OCI-LY7 (cell line): ENCODE results near the gene RIC1.

Source experiments
- EZH2phosphoT487 ChIP-seq: fragments of 200-600 bp; sonication (generic); IDR thresholded peaks from 2 replicates; pipeline ENCODE4 v1.6.1; 2018; ENCODE audit warnings: low read depth, borderline replicate concordance, mild to moderate bottlenecking, mixed run types, antibody characterized with exemption, low read length, moderate library complexity, mixed read lengths
- TF ChIP-seq, protein P1 (sequence below): fragments of 200-600 bp; sonication (generic); conservative IDR thresholded peaks from 2 replicates; pipeline ENCODE4 v1.5.1; 2014; ENCODE audit warnings: mild to moderate bottlenecking, antibody characterized with exemption, low read length, moderate library complexity, mixed read lengths

GRCh38 chr9:5801739-5802113 is 172.8 kb downstream of the RIC1 start:
- TF ChIP-seq, protein P1, sequence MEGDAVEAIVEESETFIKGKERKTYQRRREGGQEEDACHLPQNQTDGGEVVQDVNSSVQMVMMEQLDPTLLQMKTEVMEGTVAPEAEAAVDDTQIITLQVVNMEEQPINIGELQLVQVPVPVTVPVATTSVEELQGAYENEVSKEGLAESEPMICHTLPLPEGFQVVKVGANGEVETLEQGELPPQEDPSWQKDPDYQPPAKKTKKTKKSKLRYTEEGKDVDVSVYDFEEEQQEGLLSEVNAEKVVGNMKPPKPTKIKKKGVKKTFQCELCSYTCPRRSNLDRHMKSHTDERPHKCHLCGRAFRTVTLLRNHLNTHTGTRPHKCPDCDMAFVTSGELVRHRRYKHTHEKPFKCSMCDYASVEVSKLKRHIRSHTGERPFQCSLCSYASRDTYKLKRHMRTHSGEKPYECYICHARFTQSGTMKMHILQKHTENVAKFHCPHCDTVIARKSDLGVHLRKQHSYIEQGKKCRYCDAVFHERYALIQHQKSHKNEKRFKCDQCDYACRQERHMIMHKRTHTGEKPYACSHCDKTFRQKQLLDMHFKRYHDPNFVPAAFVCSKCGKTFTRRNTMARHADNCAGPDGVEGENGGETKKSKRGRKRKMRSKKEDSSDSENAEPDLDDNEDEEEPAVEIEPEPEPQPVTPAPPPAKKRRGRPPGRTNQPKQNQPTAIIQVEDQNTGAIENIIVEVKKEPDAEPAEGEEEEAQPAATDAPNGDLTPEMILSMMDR, result no peak
- TF ChIP-seq EZH2phosphoT487, result no peak
